NCI-H82 (cell line): ENCODE measurements around the gene FBXL16.

ENCODE experiments used
- DNase-seq: peaks from one replicate; lab custom pipeline; 2025; lab: John Stamatoyannopoulos, UW

Gene FBXL16

DNA sequence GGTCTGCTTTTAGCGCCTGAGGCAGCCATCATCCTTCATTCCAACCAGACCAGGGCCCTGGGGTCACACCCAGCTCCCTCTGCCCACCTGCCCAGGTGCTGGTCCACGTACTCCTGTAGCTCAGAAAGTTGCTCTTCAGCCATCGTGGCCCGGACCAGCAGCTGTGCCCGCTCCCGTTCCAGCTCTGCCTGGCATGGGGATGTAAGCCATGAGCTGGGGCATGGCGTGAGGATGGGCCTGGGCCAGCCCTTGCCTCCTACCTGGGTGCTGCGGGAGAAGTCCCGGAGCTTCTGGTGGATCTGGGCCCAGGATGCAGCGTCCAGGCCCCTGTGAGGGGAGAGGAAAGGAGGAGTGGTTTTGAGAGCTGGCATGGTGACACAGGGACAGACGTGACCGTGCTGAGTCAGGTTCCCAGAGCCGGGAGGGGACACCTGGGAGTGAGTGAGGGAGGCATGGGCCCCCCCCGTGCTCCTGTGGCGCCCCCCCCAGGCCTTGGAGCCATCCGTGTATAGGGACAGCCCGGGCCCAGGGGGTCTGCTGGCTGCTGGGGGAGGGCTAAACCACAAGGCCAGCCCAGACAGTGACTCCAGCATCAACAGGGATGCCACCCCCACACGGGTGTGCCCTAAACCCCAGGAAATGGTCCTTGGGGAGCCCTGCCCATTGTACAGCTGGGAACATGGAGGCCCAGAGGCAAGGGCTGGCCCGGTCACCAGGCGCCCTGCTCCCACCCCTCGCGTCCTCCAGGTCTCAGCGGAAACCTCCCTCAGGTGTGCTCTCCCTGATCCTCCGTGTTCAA, 17.4 kb upstream of the FBXL16 start:
- DNase-seq = no peak

- no peak for DNase-seq
Observed at GRCh38 chr16:721765-722540, 16.4 kb upstream of the FBXL16 start.

DNA sequence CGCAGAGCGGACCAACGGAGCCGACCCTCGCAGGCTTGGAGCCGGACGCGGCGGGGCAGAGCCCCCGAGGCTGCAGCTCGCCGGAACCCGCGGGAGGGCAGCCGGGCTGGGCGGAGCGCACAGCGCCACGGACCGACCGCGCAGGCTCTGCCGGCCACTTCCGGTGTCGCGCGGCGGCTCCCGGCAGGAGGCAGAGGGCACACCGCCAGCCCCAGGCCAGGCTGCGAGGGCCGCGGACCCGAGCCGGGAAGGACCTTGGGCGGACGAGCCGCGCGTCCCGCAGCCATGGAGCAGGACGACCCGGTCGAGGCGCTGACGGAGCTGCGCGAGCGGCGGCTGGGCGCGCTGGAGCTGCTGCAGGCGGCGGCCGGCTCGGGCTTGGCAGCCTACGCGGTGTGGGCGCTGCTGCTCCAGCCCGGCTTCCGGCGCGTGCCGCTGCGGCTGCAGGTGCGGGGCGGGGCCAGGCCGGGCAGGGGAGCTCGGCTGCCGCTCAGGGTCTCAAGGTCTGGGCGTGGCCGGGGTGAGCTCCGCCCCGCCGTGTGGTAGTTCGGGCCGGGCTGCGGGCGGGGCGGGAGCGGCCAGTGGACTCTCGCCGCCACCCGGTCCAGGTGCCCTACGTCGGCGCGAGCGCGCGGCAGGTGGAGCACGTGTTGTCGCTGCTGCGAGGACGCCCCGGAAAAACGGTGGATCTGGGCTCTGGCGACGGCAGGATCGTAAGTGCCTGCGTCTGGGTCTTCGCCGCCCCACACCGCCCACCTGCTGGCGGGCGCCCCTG, 15.6 kb upstream of the FBXL16 start, which contains the start of gene ANTKMT:
TSS of gene ANTKMT (plus strand) at position 157 of the 775 bp plus-strand sequence. CDS start at position 286, 129 bp downstream.
- DNase-seq = peak; percentile 95

DNA sequence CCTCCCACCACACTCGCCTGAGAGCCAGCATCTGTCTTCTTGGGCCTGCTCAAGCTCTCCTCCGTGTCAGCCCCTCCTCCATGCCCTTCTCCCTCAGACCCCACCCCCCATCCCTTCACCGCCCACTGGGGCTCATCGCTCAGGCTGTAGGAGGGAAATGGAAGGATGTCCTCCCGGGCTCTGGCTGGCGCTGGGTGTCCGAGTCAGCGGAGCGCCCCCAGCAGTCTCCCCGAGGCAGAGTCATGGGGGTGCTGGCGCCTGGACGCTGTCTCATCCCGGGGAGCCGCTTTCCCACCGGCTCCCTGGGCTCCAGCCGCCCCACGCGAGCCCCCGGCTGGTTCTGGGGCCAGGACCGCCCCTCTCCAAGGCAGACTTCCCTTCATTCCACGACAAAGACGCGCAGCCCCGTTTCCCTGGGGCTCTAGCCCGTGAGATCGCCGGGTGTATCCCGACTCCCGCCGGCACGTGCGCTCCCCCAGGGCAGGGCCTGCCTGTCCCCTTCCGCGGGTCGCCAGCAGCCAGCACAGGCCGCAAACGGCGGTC, 14.9 kb upstream of the FBXL16 start:
- DNase-seq = peak; percentile 95

GRCh38 chr16:719815-720446, 14.3 kb upstream of the FBXL16 start:
- peak; percentile 50 for DNase-seq

DNA sequence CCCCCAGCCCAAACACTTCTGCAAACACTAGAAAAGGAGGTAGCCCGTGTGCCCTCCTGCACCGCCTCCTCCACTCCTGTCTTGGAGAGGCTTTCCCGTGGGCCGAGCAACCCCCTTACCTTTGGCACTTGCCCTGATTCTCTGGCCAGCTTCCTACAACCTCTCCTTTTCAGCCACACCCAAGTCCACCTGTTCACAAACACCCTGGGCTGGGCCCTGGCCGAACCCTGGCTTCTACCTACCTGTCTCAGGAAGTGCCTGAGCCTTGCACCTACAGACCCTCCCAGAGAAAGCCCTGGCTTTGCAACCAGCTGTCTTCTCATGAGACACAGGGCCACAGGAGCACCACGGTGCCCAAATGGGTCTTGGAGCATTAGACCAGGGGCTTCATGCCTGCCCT, 13.3 kb upstream of the FBXL16 start:
- DNase-seq = no peak

GRCh38 chr16:718389-718788, 12.8 kb upstream of the FBXL16 start:
- no peak for DNase-seq

GRCh38 chr16:717450-718245, 12.0 kb upstream of the FBXL16 start:
- no peak for DNase-seq

GRCh38 chr16:716768-717325, 11.2 kb upstream of the FBXL16 start:
- DNase-seq = no peak

GRCh38 chr16:716200-716568, 10.6 kb upstream of the FBXL16 start:
- DNase-seq = no peak

GRCh38 chr16:715477-716199, 10.0 kb upstream of the FBXL16 start:
- DNase-seq = peak; percentile 41

- peak; percentile 91 for DNase-seq
Observed at GRCh38 chr16:714558-715476, 9.2 kb upstream of the FBXL16 start, which contains the start of gene METRN. METRN (plus strand) TSS chr16:715118; CDS start chr16:715290, 172 bp downstream.

DNA sequence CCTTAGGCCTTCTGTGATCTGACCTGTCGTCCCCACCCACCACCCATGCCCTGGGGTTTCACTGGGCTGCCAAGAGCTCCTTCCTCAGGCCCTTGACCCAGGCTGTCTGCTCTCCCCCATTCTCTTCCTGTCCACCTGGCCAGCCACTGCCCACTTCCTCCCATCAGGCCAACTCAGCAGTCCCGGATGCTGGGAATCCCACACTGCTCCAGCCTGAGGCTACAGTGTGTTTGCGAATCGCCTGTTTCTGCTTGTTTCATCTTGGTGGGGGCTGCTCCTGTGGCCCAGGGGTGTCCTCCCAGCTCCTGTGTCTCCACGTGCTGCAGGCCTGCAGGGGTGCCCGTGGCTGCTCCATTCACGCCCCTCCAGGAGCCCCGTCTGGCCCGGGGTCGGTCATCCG, 8.5 kb upstream of the FBXL16 start:
- DNase-seq = no peak

DNA sequence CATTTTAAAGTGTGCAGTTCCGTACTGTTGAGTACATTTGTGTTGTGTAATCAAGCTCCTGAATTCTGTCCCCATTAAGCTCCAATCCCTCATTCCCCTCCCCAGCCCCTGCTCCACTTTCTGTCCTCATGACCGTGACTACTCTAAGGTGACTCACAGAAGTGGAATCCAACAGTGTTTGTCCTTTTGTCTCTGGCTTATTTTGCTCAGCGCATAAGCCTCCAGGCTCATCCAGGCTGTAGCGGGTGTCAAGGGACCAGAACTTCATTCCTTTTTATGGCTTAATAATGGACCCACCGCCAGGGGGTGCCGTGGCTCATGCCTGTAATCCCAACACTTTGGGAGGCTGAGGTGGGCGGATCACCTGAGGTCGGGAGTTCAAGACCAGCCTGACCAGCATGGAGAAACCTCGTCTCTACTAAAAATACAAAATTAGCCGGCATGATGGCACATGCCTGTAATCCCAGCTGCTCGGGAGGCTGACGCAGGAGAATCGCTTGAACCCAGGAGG, 7.2 kb upstream of the FBXL16 start:
- peak; percentile 77 for DNase-seq

DNA sequence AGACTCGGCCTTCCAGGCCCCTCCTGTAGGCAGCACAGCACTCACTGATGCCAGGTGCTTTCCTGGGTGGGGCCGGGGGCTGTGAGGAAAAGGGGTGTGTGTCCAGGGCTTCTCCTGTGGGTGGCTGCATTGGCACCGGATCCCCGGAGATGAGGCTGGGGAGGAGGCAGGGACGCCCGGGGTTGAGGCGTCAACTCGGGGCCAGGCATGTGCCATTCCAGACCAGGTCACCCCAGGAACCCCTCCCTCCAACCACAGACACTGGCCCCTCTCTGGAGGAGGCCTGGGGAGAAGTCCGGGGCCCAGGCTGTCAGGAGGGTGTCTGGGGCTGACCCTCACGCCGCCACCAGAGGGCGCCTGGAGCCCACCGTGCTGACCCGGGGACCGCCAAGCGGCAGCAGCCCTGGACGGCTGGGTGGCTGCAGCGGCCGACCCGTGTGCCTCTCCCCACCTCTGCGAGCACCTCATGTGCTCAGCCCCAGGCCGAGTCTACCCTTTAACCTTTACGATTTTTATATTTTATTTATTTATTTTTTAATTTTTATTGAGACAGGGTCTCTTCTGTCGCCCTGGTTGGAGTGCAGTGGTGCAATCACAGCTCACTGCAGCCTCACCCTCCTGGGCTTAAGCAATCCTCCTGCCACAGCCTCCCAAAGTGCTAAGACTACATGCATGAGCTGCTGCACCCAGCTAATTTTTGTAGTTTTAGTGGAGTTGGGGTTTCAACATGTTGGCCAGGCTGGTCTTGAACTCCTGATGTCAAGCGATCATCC, 6.1 kb upstream of the FBXL16 start:
- peak; percentile 81 for DNase-seq

GRCh38 chr16:711084-711483, 5.5 kb upstream of the FBXL16 start:
- DNase-seq = no peak

DNA sequence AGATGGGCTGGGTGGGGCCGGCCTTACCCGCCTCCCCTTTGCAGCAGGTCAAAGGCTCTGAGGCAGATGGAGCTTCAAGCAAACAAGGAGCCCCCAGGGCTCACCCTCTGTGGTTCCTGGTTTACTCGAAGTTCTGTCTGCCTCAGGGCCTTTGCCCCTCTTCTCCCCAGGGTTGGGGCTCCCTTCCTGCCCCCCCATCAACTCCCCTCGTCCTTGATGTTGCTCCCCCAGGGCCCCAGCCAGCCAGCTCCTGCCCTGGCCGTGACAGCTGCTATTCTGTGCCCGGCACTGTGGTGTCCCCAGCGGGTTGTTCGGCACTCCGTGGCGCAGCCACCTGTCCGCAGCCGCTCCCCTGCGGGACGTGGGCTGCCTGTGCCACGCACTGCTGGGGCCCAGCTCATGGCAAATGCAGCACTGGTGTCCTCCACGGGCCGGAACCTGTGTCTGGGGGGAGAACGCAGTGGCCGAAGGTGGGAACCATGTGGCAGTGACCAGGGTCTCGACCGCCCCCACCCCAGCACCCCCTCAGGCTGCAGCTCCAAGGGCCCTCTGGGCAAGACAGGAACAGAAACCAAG, 5.0 kb upstream of the FBXL16 start:
- DNase-seq = peak; percentile 37
